ENCODE measurements around the gene MON1B.
A peak's percentile ranks its signal among the peaks of the same experiment; 100 is the strongest.
"Not testable (repeated sequence)": the region's sequence is repeated elsewhere in the genome, so short reads cannot be mapped to it uniquely, and the experiment has no call there.

The MON1B gene

DNA sequence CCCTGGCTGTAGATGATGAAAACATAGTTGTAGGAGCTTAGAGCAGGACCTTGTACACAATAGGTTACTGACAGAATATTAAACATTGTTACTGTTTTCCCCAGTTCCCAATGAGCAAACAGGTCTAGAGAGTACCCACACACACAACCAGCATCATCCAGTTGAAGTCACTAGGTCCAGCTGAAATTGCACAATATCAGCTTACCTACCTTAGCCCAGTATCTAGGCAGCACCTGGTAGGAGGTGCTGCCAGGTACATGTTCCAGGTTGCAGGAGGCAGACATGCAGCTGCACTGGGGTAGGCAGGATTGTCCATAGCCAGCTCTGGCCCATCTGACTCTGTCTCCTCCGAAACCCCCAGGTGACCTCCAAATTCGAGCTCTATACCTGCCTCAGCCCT lies 6.8 kb downstream of the MON1B start:
- no peak for DNase-seq (ENCODE audit: low read depth in 2 of 2)

DNA sequence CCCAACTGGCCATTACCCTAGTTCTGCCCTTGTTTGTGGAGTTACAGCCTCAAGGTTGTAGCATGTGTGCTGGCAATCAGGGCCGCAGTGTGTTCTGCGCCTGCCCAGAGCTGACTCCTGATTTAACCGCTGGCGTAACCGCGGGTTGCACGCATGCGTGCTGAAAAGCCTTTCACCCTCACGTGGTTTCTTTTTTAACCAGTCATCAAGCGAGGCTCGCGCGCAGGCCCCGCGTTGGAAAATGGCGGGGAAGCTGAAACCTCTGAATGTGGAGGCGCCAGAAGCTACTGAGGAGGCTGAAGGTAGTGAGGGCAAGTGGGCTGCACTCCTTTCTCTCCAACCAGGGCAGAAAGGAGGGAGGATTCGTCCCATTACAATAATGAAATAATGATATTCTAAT lies 8.2 kb downstream of the MON1B start, which contains the start of gene SYCE1L:
SYCE1L (plus strand) TSS at position 198 of the 400 bp plus-strand sequence; CDS start at position 242, 44 bp downstream.
- DNase-seq (ENCODE audit: low read depth in 2 of 2): no peak

DNA sequence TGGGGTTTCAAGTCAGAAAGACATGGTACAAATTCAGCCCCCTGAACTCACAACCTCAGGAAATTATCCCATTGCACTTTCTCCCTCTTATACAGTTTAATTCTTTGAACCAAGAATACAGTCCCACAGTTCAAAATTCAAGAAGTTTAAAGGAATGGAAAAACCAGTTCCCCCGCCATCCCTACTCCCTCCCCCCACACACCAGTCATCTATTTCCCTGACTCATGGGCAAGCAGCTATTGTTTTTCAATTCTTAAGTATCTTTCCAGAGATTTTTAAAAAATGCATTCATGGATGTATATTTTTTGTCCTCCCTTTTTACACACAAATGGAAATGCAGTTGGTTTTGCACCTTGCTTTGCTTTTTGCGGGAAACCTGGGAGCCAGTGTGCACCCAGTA lies 15.5 kb downstream of the MON1B start:
- DNase-seq (ENCODE audit: low read depth in 2 of 2): no peak

DNA sequence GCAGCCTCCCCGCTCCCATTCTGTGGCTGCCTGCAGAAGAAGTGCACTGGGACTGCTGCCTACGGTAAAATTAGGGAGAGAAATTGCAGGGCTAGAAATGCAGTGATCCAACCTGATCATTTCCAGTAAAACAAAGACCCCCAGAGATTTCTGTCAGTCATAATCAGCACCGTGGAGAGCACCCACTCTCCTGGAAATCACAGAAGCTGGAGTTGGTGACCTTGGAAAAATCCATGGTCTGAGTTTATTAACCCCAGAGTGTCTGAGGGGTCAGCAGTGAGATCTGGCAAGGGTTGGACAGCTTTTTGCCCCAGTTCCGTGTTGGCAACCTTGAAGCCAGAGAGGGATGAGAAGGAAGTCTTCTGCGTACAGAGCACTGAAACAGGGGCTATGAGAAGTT lies 16.0 kb downstream of the MON1B start:
- no peak for DNase-seq (ENCODE audit: low read depth in 2 of 2)

DNA sequence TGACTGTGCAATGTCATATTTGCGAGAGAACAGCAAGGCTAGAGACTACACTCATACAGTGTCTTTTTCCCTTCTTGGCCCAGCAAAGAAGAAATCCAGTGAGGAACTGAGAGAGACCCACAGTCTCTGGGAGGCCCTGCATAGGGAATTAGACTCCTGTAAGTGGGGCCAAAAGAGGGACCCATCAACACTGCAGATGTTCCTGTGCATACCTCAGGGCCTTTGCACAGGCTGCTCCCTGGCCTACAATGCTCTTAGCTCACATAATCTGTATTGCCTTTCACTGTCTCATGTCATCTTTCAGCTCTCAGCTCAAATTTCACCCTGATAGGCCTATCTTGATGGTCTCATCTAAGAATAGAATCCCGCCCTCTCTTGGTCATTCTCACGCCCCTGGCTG lies 17.4 kb downstream of the MON1B start:
- no peak for DNase-seq (ENCODE audit: low read depth in 2 of 2)

DNA sequence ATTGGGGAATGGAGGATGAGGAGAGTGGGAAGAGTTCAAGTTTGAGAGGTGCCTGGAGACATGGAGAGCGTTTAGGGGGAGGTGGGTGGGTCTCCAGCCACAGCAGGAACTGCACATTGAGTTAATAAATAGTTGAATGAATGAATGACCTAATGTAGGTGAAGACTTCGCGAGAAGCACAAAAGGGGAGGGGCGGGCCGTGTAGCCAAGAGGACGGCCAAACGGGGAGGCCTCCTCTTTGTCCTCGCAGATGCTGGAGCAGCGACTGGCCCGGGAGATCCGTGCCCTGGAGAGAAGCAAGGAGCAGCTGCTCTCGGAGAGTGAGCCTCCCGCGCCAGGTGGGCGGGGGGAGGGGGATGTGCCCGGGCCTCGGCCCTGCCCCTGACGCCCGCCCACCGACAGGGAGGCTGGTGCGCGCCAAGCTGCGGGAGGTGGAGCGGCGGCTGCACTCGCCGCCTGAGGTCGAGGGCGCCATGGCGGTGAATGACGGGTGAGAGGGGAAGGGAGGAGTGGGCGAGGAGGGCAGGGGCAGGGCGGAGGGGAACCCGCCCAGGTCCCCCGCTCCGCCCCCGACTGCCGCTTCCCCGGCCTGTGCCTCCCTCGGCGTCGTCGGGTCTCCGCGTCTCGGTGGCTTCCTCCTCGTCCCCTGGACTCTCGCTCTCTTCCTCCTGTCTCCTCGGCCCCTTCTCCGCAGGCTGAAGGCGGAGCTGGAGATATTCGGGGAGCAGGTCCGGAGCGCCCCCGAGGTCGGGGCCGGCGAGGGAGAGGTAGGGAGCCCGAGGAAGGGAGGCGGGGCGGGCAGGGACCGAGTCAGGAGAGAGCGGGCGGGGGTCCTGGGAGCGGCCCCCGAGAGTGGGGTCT lies 21.1 kb downstream of the MON1B start:
- DNase-seq (ENCODE audit: low read depth in 2 of 2): peak; percentile 49 to 56

DNA sequence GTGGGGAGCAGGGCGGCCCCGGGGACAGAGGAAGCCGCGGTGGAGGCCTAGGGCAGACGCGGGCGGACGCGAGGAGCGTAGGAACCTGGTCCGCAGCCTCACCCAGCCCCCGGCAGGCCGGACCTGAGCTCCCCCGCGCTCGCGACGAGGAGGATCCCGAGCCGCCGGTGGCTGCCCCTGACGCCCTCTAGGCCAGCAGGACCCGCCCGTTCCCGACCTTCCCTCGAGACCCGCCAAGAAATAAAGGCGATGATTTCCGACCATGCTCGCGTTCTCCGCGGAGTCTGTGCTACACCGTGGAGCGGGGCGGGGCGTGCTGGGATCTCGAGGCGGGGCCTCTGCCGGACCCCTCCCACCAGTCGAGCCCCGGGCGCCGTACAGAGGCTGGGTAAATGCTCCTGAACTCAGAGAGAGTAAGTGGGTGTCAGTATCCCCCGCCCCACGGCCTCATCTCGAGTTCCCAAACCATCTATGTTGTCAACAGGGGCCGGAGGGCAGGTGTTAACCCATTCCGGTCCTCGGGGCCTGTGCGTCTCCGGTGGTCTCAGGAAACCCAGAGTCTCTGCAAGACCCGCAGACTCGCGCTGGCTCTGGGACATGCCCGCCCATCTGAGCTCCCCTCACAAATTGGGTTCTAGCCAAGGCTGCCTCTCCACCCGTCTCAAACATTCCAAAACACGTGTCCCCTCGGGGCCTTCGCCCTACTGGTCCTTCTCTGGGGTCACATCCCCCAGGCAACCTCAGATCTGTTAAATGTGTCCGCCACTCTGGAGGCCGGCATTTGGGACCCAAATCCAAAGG lies 22.0 kb downstream of the MON1B start:
- peak; percentile 50 to 57 for DNase-seq (ENCODE audit: low read depth in 2 of 2)

DNA sequence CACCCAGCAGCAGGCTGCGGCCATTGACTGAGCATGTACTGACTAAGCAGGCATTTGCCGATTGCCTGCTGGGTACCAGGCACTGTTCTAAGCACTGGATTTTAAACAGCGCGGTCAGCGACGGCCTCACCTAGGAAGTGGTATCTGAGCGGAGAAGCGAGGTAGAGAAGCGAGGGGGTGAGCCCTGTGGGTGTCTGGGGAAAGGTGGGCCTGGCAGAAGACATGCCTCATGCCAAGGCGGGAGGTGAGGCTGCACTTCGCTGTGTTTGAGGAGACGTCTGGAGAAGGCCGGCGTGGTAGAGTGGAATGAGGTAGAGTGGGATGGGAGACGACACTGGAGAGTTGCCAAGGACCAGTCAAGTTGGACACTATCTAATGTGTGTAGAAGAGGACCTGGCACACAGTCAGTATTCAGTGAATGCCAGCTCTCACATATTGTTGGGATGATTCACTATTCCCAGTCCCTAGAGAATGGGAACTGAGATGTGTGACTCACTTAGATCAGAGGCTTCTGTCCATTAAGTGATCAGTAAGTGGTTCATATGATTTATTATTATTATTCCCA lies 22.6 kb downstream of the MON1B start:
- DNase-seq (ENCODE audit: low read depth in 2 of 2): no peak

DNA sequence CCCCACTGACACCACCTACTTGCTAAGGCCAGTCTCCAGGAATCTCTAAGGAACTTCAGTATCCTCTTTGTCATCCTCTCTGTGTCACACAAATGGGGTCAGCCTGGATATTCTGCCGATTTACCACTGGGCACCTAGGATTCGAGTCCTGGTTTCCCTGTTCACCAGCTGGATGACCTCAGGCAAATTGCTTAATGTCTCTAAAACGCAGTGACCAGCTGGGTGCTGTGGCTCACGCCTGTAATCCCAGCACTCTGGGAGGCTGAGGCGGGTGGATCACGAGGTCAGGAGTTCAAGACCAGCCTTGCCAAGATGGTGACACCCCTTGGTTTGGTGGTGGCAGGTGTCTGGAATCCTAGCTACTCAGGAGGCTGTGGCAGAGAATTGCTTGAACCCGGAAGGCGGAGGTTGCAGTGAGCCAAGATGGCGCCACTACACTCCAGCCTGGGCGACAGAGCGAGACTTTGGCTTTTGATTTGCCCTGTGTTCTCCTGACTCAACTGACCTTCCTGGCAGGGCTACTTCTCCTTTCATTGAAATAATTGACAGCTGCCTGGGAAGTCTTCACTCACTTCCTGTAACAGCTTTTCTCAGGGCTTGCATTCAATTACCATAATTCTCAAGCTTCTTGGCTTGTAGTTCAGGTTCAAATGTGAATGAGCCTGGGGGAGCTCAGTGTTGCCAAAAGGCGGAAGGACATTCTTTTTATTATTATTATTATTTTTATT lies 23.6 kb downstream of the MON1B start:
- no peak for DNase-seq (ENCODE audit: low read depth in 2 of 2)

DNA sequence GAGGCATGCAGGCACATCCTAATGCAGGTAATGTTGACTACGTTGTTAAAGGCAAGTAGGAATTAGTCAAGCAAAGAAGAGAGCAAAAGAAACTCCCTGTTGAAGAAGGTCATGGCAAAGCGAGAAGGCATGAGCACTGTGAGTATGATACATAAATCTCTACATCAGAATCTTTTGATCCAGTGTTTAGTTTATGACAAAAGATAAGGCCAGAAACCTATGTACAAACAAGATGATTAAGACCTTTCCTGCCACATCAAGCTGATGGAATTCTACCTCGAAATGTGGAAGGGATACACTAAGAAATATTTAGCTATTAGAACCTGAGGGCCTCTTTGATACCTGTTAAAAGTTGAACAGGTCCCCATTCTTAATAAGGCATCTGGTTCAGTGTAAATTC lies 28.4 kb downstream of the MON1B start:
- DNase-seq (ENCODE audit: low read depth in 2 of 2): no peak

DNA sequence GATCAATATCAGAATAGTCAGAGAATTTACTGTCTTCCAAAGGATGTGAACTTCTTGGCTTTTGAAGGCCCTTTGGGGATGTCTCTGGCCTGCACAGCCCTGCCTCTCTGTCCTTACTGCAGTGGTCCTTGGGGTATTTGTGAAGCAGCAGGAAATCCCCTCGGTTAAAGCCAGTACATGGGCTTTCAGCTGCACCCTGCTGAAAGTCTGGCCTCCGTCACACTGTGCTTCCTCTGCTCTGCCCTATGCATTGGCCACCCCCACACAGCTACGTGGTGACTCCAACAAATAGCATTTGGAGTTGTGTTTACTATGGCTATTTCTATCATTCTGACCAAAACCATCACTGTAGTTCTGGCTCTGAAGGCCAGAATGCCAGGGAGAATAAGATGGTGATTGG lies 29.4 kb downstream of the MON1B start:
- no peak for DNase-seq (ENCODE audit: low read depth in 2 of 2)

DNA sequence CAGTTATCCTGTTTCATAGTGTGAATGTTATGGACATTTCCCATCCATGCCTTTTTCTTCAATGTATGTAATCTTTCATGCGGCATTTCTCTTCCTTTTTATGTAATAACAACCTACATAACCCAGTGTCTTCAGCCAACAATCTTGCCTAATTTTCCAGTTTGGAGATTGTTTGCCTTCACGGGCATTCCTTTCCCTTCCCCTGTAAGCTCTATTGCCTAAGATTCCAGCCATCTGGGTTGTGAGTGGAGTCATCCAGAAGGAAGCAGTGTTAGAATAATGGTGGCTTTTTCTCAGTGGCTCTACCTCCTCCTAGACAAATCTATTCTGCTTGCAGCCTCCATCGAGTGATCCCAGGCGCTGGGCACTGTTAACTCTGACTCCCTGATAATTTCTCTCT lies 30.5 kb downstream of the MON1B start:
- DNase-seq (ENCODE audit: low read depth in 2 of 2): no peak

DNA sequence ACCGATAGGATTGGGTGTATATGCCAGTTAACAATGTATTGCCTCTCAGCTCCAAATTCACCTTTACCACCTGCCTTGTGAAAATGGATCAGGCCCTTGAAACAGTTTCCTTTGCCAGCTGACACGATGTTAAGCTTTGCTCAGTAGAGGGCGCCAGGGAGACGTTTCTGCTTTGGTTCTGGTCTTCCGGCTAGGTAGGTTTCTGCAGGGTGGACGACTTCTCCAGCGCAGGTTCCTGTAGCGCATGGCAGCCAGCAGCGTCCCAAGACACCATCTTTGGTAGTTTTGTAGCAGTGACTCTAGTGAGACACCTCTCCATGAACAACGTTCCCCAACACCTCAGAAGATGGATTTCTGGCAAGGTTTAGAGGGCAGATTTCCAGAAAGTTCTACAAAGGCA lies 32.2 kb downstream of the MON1B start:
- DNase-seq (ENCODE audit: low read depth in 2 of 2): no peak

DNA sequence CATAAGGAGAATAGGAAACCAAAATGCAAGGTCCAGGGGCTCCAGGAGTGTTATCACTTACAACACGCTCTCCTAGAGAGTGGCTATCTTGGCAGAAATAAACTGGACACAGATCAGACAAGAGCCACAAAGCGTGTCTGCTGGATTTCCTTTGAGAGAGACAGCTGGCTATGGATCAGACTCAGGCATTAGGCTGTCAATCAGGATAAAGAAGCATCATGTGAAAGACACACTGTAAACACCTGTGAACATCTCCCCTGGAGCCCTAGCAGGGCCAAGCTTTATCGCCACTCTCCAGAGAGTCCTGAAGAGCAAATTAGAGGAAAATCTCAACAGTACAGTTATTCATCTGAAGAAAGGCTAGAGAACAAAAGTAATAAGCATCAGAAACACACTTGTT lies 34.2 kb downstream of the MON1B start:
- DNase-seq (ENCODE audit: low read depth in 2 of 2): no peak

DNA sequence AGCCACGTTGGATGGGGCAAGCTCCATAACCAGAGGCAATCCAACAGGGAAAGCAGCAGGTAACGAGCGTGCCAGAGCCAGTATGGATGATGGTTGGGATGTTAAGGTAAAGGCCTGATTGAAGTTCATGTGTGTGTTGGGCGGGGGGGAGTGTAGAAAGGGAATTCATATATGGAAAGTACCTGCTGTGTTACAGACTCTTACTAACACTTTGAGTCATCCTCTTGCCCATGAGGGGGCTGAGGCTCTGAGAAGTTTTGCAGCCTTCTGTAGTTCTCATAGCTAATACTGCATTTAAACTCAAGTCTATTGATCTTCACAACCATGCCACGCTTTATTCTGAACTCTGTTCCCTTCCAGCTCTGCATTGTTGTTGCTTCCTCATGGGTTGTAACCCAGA lies 36.8 kb downstream of the MON1B start:
- no peak for DNase-seq (ENCODE audit: low read depth in 2 of 2)

DNA sequence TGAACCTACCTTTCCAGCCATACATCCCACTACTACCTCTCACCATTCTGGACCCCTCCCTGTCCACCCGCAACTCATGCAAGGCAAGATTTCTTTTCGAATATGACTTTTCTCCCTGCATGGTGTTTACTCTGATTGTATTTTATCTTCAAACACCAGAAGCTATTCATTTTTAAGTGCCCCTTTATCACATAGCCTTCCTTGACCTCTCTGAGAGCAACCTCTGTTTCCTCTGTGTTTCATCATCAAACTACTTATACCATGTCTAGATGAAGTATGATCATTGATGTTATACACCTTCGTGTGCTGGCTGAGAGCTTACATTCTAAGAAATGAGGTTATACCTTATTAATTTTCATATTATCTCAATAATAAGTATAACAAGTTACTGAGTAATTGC lies 40.1 kb downstream of the MON1B start:
- no peak for DNase-seq (ENCODE audit: low read depth in 2 of 2)

DNA sequence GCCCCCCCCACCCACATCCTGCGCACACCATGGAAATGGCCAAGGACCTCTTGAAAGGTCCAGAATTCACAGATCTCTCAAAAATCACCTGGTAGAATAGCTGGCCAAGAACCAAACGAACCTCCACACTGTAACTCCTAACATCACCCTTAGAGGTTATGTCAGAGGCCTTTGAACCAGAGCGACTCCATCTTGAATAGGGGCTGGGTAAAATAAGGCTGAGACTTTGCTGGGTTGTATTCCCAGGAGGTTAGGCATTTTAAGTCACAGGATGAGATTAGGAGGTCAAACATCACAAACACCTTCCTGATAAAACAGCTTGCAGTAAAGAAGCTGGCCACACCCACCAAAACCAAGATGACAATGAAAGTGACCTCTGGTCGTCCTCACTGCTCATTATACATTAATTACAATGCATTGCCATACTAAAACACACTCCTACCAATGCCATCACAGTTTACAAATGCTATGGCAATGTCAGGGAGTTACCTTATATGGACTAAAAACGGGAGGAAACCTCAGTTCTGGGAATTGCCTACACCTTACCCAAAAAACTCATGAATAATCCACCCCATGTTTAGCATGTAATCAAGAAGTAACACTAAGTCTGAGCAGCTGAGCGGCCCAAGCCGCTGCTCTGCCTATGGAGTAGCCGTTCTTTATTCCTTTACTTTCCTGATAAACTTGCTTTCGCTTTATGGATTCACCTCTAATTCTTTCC lies 43.0 kb downstream of the MON1B start:
- no peak for DNase-seq (ENCODE audit: low read depth in 2 of 2)

DNA sequence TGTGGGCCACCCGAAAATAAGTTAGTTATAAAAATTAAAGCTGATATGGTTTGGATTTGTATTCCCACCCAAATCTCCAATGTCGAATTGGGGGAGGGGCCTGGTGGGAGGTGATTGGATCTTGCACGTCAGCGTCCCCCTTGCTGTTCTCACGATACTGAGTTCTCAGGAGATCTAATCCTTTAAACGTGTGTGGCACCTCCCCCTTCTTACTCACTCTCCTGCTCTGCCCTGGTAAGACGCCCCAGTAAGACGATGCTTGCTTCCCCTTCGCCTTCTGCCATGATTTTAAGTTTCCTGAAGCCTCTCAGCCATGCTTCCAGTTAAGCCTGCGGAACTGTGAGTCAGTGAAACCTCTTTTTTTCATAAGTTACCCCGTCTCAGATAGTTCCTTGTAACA lies 43.6 kb downstream of the MON1B start:
- no peak for DNase-seq (ENCODE audit: low read depth in 2 of 2)

DNA sequence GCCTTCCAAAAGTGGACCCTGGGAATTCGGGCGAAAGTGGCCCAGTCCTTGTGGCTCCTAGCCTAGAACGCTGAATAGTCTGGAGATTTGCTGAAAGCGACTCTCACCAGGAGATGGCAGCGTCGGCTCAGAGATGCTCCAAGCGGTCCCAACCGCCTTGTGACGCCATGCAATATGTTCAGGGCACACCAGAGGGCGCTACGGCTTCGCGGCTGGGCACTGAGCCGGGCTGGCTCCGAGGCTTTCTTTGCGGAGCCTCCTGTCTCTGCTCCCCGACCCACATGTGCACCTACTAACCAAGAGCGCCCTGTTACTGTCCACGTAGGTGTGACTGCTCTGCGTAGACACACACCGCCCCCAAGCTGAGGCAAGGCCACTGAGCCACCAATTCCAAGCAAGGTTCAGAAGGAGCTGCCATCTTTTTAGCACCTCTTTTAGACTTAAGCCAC lies 45.1 kb downstream of the MON1B start:
- peak; percentile 84 to 85 for DNase-seq (ENCODE audit: low read depth in 2 of 2)

DNA sequence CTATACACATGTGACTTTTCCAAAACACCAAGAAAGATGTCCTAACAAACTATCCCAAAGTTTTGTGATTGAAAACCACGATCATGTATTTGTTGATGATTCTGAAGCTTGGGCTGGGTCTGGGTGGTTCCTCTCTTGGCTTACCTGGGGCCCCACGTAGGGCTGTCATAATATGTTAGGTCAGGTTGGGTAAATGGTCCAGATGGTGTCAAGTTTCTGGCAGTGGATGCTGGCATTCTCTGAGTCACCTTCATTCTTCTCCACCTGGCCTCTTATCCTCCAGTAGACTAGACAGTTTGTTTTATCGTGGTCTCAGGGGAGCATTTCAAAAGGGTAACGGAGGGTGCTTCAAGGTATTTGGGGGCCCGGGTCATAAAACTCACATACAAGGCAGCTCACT lies 47.6 kb downstream of the MON1B start:
- no peak for DNase-seq (ENCODE audit: low read depth in 2 of 2)

DNA sequence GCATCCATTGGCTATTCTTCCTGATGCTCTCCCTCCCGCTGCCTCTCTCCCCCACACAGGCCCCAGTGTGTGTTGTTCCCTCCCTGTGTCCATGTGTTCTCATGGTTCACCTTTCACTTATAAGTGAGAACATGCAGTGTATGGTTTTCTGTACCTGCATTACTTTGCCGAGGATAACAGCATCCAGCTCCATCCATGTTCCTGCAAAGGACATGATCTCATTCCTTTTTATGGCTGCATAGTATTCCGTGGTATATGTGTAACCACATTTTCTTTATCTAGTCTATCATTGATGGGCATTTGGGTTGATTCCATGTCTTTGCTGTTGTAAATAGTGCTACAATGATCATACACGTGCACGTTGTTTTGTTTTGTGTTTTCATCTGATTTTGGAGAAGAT lies 51.5 kb downstream of the MON1B start:
- DNase-seq (ENCODE audit: low read depth in 2 of 2): not testable (repeated sequence)

All from activated CD4-positive, alpha-beta T cell treated with anti-CD3 and anti-CD28 coated beads for 24 hours (primary cell).